Brain microvascular endothelial cell (primary cell): ENCODE measurements around the gene S100A2.
"Not testable (repeated sequence)": the region's sequence is repeated elsewhere in the genome, so short reads cannot be mapped to it uniquely, and the experiment has no call there.

ENCODE experiments used
- DNase-seq: peaks from one replicate; pipeline ENCODE4 v3.0.0-alpha.2; 2020
- H3K27ac ChIP-seq: fragments of 250-450 bp; sonication (Bioruptor Pico); 2 replicates; pipeline ENCODE4 v1.5.1; 2020; ENCODE audit warnings: mild to moderate bottlenecking, moderate library complexity
- H3K27me3 ChIP-seq: fragments of 250-450 bp; sonication (Bioruptor Pico); replicated peaks from 2 replicates; pipeline ENCODE4 v1.5.1; 2020; ENCODE audit warnings: mild to moderate bottlenecking
- H3K36me3 ChIP-seq: fragments of 250-450 bp; sonication (Bioruptor Pico); replicated peaks from 2 replicates; pipeline ENCODE4 v1.5.1; 2020; ENCODE audit warnings: mild to moderate bottlenecking
- H3K4me3 ChIP-seq: 2 replicates; pipeline ENCODE4 v1.5.1; 2011; ENCODE audit warnings: low read depth, mild to moderate bottlenecking, control low read depth, low read length, moderate library complexity
- CTCF ChIP-seq: IDR thresholded peaks from 2 replicates; pipeline ENCODE4 v1.5.1; 2011; ENCODE audit warnings: low read depth, mild to moderate bottlenecking, moderate library complexity, low read length, control low read depth, inconsistent platforms; ENCODE audit errors: missing control alignments
- in situ Hi-C: cut with HindIII; loops from 2 replicates; pipeline ENCODE4 v1.10.0; 2017; ENCODE audit warnings: low sequenced_read_pairs, low pct_ligation_motif_present

Gene S100A2

GRCh38 chr1:153598309-153599172, 32.9 kb upstream of the S100A2 start:
- TF ChIP-seq CTCF: no peak
- Histone ChIP-seq H3K27me3 (no peaks in the 10 kb centered on the region), H3K27ac (no peak overlapping the region), H3K4me3 (no peak overlapping the region), H3K36me3 (no peaks in the 10 kb centered on the region)
- in situ Hi-C loops: no loop called here
- peak; percentile 28 for DNase-seq

- no peak for TF ChIP-seq CTCF
- in situ Hi-C loops: no loop called here
- Histone ChIP-seq H3K27ac (no peak overlapping the region), H3K36me3 (no peaks in the 10 kb centered on the region), H3K27me3 (no peaks in the 10 kb centered on the region), H3K4me3 (no peak overlapping the region)
- DNase-seq: peak; percentile 55
Observed at GRCh38 chr1:153597206-153597605, 31.6 kb upstream of the S100A2 start.

GRCh38 chr1:153592748-153593147, 27.1 kb upstream of the S100A2 start:
- Histone ChIP-seq H3K4me3 (no peak overlapping the region), H3K27ac (no peak overlapping the region), H3K36me3 (no peaks in the 10 kb centered on the region), H3K27me3 (no peaks in the 10 kb centered on the region)
- no peak for TF ChIP-seq CTCF
- in situ Hi-C loops: no loop called here
- DNase-seq: no peak

DNA sequence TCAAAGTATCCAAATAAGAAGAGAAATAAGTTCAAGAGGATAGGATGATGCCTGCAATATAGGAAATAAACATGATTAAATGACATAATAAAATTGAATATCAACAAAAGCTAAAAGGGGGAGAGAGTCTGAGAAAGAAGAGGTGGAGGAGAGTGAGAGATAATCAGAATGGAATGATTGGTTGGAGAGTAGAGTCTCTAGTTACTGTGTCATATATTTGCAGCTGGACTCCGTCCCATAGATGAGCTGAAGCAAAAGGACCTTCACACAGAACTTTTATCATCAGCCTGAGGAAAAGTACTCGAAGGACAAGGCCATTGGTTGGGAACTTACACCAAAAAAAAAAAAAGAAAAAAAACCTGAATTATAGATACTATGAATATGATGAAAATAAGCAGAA, 22.8 kb upstream of the S100A2 start:
- TF ChIP-seq CTCF: no peak
- in situ Hi-C loops: no loop called here

DNA sequence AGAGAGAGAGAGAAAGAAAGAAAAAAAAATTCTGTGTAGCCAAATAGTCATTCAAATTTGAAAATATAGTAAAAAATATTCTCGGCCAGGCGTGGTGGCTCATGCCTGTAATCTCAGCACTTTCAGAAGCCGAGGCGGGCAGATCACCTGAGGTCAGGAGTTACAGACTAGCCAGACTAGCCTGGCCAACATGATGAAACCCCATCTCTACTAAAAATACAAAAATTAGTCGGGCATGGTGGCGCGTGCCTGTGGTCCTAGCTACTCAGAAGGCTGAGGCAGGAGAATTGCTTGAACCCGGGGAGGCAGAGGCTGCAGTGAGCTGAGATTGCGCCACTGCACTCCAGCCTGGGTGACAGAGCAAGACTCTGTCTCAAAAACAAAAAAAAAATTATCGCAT, 22.4 kb upstream of the S100A2 start:
- H3K4me3 ChIP-seq, H3K27ac ChIP-seq, H3K36me3 ChIP-seq, H3K27me3 ChIP-seq, in situ Hi-C loops, DNase-seq: not testable (repeated sequence)

More for the DNA sequence above, 22.8 kb upstream of the S100A2 start:
- no peak overlapping the region for H3K4me3 ChIP-seq
- no peak overlapping the region for H3K27ac ChIP-seq
- H3K27me3 ChIP-seq: no peaks in the 10 kb centered on the region
- H3K36me3 ChIP-seq: no peaks in the 10 kb centered on the region
- DNase-seq: no peak

DNA sequence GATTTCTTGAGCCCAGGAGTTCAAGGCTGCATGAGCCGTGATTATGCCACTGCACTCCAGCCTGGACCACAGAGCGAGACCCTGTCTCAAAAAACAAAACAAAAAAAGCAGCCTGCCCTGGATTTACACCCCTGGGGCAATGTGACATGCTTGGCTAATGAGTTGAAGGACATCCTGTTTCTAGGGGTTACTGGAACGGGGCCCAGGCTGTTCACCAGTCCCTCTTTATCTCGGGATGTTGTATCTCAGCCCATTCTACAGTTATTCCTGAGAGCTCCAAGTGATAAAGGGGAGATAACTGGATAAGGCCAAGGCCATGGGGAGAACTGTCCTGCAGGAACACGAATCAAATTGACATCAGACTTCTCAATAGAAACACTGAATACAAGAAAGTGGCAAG, 21.7 kb upstream of the S100A2 start:
- in situ Hi-C loops: no loop called here
- Histone ChIP-seq H3K36me3 (no peaks in the 10 kb centered on the region), H3K4me3 (no peak overlapping the region), H3K27ac (no peak overlapping the region), H3K27me3 (no peaks in the 10 kb centered on the region)
- no peak for DNase-seq
- no peak for TF ChIP-seq CTCF
